GM21526 (cell line): ENCODE data around the gene FIGLA.
"Not testable (repeated sequence)": the region's sequence is repeated elsewhere in the genome, so short reads cannot be mapped to it uniquely, and the experiment has no call there.

Source experiments
- ATAC-seq: cut with Tn5 transposase; IDR thresholded peaks from one replicate; pipeline ENCODE4 v1.9.1; 2021; ENCODE audit warnings: moderate library complexity; ENCODE audit not compliant: unreplicated experiment, low FRiP score

FIGLA gene

DNA sequence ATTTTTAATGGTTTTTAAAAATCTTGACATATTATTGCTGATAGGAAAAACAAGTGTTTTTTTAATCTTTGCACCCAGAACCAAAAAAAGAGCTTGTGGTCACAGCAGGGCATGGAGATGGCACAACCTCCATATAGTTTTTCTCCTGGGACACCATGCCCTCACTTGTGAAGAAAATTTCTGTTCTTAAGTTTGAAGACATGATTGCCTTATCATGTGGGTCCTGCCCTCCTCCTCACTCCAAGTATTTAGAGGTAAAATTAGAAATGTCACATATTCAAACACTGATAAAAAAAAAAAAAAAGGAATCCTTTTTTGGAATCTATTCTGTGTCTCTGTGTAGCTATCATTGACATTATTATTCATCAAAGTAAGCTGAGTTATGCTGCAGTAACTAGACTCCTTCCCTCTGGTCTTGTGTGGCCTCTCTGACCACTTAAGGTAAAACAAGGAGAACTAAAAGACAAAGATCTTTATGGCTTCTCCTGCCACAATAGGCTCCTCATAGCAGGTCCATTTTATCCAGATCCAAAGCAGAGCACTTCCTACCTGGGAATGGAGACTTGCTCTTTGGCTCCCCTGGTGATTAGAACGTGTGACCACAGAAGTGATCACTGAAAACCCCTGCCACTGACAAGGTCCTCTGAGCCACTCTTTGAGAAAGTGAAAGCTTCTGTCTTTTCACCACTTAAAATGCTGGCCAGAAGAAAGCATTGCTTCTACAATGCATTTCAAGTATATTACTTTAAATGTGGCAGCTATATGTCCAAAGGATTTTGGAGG, 42.2 kb downstream of the FIGLA start:
- ATAC-seq = no peak

DNA sequence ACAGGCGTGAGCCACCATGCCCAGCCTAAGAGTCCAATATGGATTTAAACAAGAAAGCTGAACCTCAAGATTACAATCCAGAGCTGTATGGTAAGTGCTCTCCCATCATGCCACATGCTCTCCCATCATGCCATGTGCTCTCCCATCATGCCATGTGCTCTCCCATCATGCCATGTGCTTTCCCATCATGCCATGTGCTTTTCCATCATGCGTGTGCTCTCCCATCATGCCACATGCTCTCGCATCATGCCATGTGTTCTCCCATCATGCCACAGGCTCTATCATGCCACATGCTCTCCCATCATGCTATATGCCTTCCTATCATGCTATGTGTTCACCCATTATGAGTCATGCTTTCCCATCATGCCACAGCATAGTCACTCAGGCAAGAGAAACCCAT, 43.2 kb downstream of the FIGLA start:
- no peak for ATAC-seq

DNA sequence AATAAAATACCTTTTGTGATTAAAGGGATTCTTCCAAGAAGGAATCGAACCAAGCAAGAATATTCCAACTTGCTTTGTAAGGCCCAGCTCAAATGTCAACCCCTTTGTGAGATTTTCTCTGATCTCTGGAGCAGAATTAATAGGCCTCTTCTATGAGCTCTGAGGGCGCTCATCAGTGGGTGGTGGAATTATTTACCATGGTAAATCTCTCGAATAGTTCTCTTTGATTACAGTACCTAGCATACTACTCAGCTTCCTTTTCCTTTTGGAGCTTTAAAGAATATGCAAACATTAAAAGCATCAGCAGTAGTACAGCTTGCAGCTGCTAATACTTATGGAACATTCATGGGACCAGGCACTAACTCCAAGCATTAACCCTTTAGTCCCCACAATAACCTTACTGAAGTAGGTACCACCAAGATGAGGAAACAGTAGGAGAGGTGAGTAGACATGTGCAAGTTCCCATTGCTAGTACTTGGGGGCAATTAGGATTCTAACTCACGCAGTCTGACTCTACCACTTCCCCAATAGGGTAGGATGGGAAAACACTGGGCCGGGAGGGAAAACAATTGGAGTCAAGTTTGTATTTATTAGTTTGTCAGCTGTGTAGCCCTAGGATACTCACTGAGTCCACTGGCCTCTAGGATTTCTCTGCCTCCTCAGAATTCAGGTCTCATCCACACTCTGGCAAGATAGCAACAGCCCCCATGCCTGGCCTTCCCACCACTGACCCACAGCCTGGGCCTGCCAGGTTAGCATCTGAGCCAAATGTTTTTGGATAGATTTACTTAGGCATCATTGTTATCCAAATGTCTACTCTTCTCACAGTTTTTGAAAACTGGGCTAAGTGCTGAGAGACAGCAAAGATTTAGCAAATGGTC, 44.1 kb downstream of the FIGLA start:
- ATAC-seq = no peak

GRCh38 chr2:70745276-70745825, 45.1 kb downstream of the FIGLA start:
- no peak for ATAC-seq

DNA sequence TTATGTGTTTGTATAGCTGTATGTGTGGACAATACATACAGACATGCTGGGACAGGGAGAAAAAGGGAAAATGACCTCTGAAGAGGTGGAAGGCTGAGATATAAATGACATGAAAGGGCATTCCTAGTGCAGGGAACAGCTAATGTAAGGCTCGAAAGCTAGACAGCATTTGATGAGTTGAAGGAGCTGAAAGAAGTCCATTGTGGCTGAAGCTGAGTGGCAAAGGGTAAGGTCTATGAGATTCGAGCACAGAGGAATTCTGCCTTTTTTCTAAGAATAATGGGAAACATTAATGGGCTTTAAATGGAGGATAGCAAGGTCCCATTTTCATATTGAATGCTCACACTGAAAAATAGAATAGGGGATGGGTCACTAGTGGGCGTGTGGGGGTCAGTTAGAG, 46.0 kb downstream of the FIGLA start:
- no peak for ATAC-seq

DNA sequence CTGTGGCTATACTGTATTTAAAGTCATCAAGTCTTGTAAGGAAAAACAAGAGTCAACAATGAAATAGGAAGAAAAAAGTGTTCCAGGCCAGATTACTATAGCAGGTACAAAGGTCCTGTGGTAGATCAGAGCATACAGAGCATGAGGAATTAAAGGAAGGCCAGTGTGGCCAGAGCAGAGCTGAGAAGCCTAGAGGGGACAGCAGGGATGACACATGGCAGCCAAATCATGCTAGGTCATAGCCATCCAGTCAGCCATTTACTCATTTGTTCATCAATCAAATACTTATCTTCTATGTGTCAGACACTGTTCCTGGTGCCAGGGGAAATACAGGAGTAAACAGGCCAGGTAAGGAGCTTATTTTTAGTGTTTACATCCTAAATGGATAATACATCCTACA, 46.8 kb downstream of the FIGLA start:
- no peak for ATAC-seq

GRCh38 chr2:70743068-70743467, 47.4 kb downstream of the FIGLA start:
- no peak for ATAC-seq

GRCh38 chr2:70739492-70739891, 51.0 kb downstream of the FIGLA start:
- not testable (repeated sequence) for ATAC-seq

DNA sequence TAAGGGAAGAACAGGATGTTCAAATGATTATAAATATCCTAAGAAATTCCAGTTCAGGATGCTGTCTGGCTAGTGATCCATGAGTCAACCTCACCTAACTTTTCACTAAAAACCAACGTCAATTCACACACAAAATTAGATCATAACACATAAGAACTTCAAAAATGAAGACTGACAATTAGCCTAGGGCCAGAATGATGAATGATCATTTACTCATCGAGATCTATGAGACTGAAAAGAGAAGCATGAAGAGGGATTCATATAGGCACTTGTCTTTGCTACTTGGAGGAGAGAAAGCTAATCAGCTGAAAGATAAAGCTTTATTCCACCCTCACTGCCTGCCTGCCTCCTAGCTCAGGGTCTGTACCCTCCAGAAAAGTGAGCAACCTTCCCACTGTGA, 52.3 kb downstream of the FIGLA start:
- no peak for ATAC-seq

GRCh38 chr2:70735071-70735470, 55.4 kb downstream of the FIGLA start:
- ATAC-seq = no peak

- no peak for ATAC-seq
Measured at GRCh38 chr2:70733646-70734180, 56.7 kb downstream of the FIGLA start.

DNA sequence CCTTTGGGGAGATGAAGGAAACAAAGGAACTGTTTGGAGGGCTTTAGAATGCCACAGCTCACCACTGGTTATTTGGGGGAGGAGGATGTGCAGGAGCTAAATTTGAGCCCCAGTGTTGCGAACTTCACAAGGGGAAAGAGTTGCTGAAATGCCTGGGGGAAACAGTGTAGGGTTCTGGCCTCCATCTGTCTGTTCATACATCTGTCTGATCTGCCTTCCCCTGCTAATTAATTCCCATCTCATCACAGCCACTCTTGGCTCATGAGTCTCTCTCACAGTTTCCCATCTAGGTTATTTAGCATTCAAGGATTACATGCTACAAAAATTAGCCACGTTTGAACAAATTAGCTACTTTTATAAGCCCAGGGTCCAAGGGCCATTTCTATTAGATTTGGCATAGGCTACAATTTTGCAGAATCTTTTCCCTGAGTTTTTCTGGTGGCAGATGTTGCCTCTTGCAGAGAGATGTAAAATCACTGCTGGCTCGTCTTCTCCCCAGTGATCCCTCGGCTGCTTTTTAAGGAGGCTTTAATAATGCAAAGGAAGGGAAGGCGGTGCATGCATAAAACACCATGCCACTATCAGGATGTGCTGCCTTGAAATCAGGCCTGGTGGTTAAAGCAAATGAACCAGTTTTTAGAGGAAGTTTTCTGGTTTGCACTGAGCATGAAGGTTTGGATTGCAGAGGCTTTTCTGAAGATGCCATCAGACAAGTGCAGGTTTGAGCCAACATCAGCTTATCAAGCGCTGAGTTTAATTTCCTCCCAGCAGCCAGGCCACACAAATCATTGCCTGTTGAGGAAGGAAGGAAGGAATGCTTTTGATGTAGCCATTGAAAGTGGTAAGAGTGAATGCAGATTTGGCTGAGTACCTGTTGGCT, 57.4 kb downstream of the FIGLA start:
- ATAC-seq = no peak

GRCh38 chr2:70730730-70731129, 59.7 kb downstream of the FIGLA start:
- no peak for ATAC-seq

- ATAC-seq = no peak
Measured at GRCh38 chr2:70729647-70730046, 60.8 kb downstream of the FIGLA start.

GRCh38 chr2:70728128-70728527, 62.3 kb downstream of the FIGLA start:
- ATAC-seq = no peak
